Measurements from ENCODE around the gene RPS3A.

RPS3A gene

DNA sequence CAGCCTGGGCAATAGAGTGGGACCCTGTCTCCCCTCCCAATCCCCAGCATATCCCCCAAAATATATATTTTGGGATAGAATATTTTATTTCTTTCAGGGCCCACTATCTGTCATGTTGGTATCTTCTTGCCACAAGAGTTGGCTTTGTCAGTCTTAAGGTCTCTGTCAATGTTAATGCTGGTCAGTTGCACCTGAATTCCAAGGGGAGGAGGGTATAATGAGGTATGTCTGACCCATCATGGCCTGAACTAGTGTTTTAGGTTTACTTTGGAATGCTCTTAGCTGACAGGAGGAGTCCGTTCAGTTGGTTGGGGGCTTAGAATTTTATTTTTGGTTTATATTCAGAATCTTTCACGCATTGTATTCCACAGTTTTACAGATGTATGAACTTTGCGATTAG is 6.2 kb upstream of the RPS3A start:
- no peaks in the 10 kb centered on the region for H3K27me3 ChIP-seq (replicated peaks; ENCODE audit: control insufficient read depth, insufficient read depth, low read length, poor library complexity, severe bottlenecking)
- no peaks in the 10 kb centered on the region for H3K36me3 ChIP-seq (ENCODE audit: control insufficient read depth, insufficient read depth, low read length)
- H3K4me1 ChIP-seq (ENCODE audit: control insufficient read depth, insufficient read depth, low read length, poor library complexity, severe bottlenecking) = no peaks in the 10 kb centered on the region
- H3K4me3 ChIP-seq (ENCODE audit: insufficient read depth, low read depth, low read length, poor library complexity, severe bottlenecking) = no peak overlapping the region
- no peak overlapping the region for H3K27ac ChIP-seq (ENCODE audit: insufficient read depth, low read length, poor library complexity, severe bottlenecking)
- no peak for DNase-seq
- no peaks in the 10 kb centered on the region for H3K9me3 ChIP-seq (ENCODE audit: control insufficient read depth, low read length)

DNA sequence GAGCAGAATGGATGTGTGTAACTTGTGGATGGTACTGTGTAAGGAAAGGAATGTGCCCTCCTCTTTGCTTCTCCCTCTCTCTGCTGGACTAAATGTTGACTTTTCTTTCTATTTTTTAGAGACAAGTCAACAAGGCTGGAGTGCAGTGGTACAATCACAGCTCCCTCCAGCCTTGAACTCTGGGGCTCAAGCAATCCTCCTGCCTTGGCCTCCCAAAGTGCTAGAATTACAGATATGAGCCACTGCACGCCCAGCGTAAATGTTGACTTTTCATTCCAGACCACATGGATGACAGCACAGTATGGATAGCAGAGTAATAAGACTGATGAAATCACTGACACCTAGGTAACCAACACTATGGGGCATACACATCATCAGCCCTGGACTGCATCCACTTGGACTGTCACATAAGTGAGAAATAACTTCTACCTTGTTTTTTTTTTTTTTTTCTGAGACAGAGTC is 5.1 kb upstream of the RPS3A start:
- Histone ChIP-seq H3K27ac (ENCODE audit: insufficient read depth, low read length, poor library complexity, severe bottlenecking) (no peak overlapping the region), H3K36me3 (ENCODE audit: control insufficient read depth, insufficient read depth, low read length) (no peaks in the 10 kb centered on the region), H3K9me3 (ENCODE audit: control insufficient read depth, low read length) (no peaks in the 10 kb centered on the region), H3K4me1 (ENCODE audit: control insufficient read depth, insufficient read depth, low read length, poor library complexity, severe bottlenecking) (no peaks in the 10 kb centered on the region), H3K4me3 (ENCODE audit: insufficient read depth, low read depth, low read length, poor library complexity, severe bottlenecking) (no peak overlapping the region), H3K27me3 (replicated peaks; ENCODE audit: control insufficient read depth, insufficient read depth, low read length, poor library complexity, severe bottlenecking) (no peaks in the 10 kb centered on the region)
- DNase-seq = no peak

DNA sequence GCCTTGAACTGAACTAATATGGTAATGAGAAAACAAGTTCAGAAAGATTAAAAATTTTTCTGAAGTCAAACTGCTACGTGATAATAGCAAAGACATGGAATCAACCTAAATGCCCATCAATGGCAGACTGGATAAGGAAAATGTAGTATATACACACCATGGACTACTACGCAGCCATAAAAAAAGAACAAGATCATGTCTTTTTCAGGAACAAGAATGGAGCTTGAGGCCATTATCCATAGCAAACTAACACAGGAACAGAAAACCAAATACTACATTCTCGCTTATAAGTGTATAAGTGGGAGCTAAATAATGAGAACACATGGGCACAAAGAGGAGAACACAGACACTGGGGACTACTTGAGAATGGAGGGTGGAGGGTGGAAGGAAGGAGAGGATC is 4.3 kb upstream of the RPS3A start:
- Histone ChIP-seq H3K9me3 (ENCODE audit: control insufficient read depth, low read length) (no peaks in the 10 kb centered on the region), H3K36me3 (ENCODE audit: control insufficient read depth, insufficient read depth, low read length) (no peaks in the 10 kb centered on the region), H3K4me3 (ENCODE audit: insufficient read depth, low read depth, low read length, poor library complexity, severe bottlenecking) (no peak overlapping the region), H3K27ac (ENCODE audit: insufficient read depth, low read length, poor library complexity, severe bottlenecking) (no peak overlapping the region), H3K4me1 (ENCODE audit: control insufficient read depth, insufficient read depth, low read length, poor library complexity, severe bottlenecking) (no peaks in the 10 kb centered on the region), H3K27me3 (replicated peaks; ENCODE audit: control insufficient read depth, insufficient read depth, low read length, poor library complexity, severe bottlenecking) (no peaks in the 10 kb centered on the region)
- DNase-seq = no peak

DNA sequence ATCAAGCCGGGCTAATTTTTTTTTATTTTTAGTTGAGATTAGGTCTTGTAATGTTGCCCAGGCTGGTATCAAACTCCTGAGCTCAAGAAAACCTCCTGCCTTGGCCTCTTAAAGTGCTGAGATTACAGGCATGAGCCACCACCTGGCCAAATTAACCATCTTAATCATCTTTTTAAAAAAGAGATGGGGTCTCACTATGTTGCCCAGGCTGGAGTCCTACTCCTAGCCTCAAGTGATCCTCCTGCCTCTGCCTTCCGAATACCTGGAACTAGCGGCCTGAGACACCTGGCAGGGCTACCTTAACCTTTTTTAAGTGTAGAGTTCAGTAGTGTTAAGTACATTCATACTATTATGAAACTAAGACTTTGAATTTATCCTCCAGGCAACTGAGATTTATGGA is 1.7 kb upstream of the RPS3A start:
- DNase-seq = no peak
- H3K4me3 ChIP-seq (ENCODE audit: insufficient read depth, low read depth, low read length, poor library complexity, severe bottlenecking) = no peak overlapping the region

DNA sequence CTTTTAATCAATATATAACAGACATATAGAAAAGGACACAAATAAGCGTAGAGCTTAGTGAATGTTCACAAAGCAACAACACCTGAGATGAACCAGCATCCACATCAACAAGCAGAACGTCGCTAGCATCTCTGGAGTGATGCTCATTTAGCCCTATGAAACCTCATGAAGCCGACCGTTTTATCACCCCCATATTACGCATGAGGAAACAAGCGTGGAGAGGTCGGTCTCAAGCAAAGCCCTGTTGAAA is 524 bp upstream of the RPS3A start:
- H3K36me3 ChIP-seq (ENCODE audit: control insufficient read depth, insufficient read depth, low read length) = peaks cover 27% of the 10 kb centered on the region
- peaks cover 16% of the 10 kb centered on the region for H3K4me1 ChIP-seq (ENCODE audit: control insufficient read depth, insufficient read depth, low read length, poor library complexity, severe bottlenecking)
- no peaks in the 10 kb centered on the region for H3K27me3 ChIP-seq (replicated peaks; ENCODE audit: control insufficient read depth, insufficient read depth, low read length, poor library complexity, severe bottlenecking)
- H3K9me3 ChIP-seq (ENCODE audit: control insufficient read depth, low read length) = no peaks in the 10 kb centered on the region
- H3K4me3 ChIP-seq (ENCODE audit: insufficient read depth, low read depth, low read length, poor library complexity, severe bottlenecking) = peak overlapping the region; percentile 55
- H3K27ac ChIP-seq (ENCODE audit: insufficient read depth, low read length, poor library complexity, severe bottlenecking) = peak overlapping the region; percentile 94
- no peak for DNase-seq

More for the DNA sequence above, 1.7 kb upstream of the RPS3A start:
- Histone ChIP-seq H3K27me3 (replicated peaks; ENCODE audit: control insufficient read depth, insufficient read depth, low read length, poor library complexity, severe bottlenecking) (no peaks in the 10 kb centered on the region), H3K36me3 (ENCODE audit: control insufficient read depth, insufficient read depth, low read length) (peaks cover 16% of the 10 kb centered on the region), H3K9me3 (ENCODE audit: control insufficient read depth, low read length) (no peaks in the 10 kb centered on the region), H3K27ac (ENCODE audit: insufficient read depth, low read length, poor library complexity, severe bottlenecking) (no peak overlapping the region), H3K4me1 (ENCODE audit: control insufficient read depth, insufficient read depth, low read length, poor library complexity, severe bottlenecking) (peaks cover 16% of the 10 kb centered on the region)

DNA sequence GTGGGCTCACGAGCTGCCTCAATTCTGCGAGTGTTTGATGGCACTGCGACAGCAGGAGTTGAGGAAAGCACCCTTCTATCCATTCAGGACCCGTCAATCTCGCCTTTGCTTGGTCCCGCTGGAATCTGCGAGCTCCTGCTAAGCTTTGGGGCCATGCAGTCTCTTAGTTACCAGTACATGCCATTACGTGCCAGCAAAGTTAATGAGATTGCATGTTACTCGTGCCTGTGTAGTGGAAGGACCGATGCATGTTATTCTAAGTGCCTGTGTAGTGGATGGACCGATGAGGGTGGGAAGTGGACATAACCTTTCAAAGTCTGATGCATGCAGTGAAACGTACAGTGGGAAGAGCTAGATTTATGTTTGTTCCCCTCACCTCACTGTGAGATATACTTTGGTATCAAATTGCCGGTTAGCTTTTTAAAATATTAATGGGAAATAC is 569 bp downstream of the RPS3A start:
- H3K4me3 ChIP-seq (ENCODE audit: insufficient read depth, low read depth, low read length, poor library complexity, severe bottlenecking) = peak overlapping the region; percentile 83
- H3K27ac ChIP-seq (ENCODE audit: insufficient read depth, low read length, poor library complexity, severe bottlenecking) = peak overlapping the region; percentile 85
- H3K9me3 ChIP-seq (ENCODE audit: control insufficient read depth, low read length) = no peaks in the 10 kb centered on the region
- no peak for DNase-seq
- peaks cover 16% of the 10 kb centered on the region for H3K4me1 ChIP-seq (ENCODE audit: control insufficient read depth, insufficient read depth, low read length, poor library complexity, severe bottlenecking)
- no peaks in the 10 kb centered on the region for H3K27me3 ChIP-seq (replicated peaks; ENCODE audit: control insufficient read depth, insufficient read depth, low read length, poor library complexity, severe bottlenecking)
- peaks cover 37% of the 10 kb centered on the region for H3K36me3 ChIP-seq (ENCODE audit: control insufficient read depth, insufficient read depth, low read length)

DNA sequence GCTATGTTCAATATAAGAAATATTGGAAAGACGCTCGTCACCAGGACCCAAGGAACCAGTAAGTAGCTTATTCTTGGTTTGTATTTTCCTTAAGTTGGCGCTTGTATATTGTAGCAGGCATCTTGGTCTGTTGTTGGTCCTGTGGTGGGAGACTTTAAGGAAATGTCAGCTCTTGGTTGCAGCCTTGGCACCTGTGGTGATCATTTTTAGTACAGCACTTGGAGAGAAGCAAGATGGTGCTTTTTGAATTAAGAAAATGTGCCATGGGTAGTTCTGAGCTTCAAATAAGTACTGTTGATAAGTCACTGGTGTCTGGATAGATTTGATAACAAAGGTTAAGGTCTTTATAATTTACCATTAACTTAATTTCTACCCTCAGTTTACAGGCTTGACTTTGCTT is 1.1 kb downstream of the RPS3A start:
- DNase-seq = no peak
- no peaks in the 10 kb centered on the region for H3K27me3 ChIP-seq (replicated peaks; ENCODE audit: control insufficient read depth, insufficient read depth, low read length, poor library complexity, severe bottlenecking)
- H3K27ac ChIP-seq (ENCODE audit: insufficient read depth, low read length, poor library complexity, severe bottlenecking) = peak overlapping the region; percentile 85
- H3K9me3 ChIP-seq (ENCODE audit: control insufficient read depth, low read length) = no peaks in the 10 kb centered on the region
- peaks cover 38% of the 10 kb centered on the region for H3K36me3 ChIP-seq (ENCODE audit: control insufficient read depth, insufficient read depth, low read length)
- H3K4me1 ChIP-seq (ENCODE audit: control insufficient read depth, insufficient read depth, low read length, poor library complexity, severe bottlenecking) = peaks cover 16% of the 10 kb centered on the region
- peak overlapping the region; percentile 83 for H3K4me3 ChIP-seq (ENCODE audit: insufficient read depth, low read depth, low read length, poor library complexity, severe bottlenecking)

DNA sequence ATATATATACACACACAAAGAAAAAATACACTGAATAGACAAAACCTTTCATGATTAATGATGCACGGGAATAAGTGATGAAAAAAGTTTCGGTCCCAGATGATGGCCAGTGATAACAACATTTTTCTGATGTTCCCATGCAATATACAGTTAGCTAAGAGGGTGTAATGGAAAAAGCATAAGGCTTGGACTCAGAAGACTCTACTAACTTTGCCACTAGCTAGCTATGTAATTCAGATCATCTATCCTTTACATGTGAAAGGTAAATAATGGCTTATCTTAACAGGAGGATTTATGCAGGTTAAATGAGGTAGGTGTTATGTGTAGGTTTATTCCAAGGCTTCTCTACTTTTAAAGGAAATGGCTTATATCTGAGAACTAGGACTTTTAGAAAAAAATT is 4.3 kb downstream of the RPS3A start:
- no peaks in the 10 kb centered on the region for H3K27me3 ChIP-seq (replicated peaks; ENCODE audit: control insufficient read depth, insufficient read depth, low read length, poor library complexity, severe bottlenecking)
- H3K4me1 ChIP-seq (ENCODE audit: control insufficient read depth, insufficient read depth, low read length, poor library complexity, severe bottlenecking) = peaks cover 16% of the 10 kb centered on the region
- H3K9me3 ChIP-seq (ENCODE audit: control insufficient read depth, low read length) = no peaks in the 10 kb centered on the region
- no peak overlapping the region for H3K4me3 ChIP-seq (ENCODE audit: insufficient read depth, low read depth, low read length, poor library complexity, severe bottlenecking)
- peaks cover 56% of the 10 kb centered on the region for H3K36me3 ChIP-seq (ENCODE audit: control insufficient read depth, insufficient read depth, low read length)
- DNase-seq = no peak
- H3K27ac ChIP-seq (ENCODE audit: insufficient read depth, low read length, poor library complexity, severe bottlenecking) = no peak overlapping the region

DNA sequence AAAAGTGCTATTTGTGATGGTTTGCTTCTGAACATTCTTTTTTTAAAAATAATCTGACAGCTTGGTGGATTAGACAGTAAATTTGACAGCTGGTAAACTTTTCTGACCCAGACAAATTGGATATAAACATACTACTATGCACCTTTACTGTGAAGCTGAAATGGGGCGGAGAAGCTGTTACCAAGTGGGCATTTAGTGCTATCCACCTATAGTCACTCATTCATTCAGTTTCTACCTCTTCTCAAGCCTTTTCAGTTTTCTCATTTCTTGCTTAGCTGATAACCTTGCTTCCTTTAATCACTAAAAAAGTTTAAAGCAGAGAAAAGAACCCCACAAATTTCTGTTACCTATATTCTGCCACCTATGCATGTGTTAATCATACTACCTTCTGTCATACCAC is 5.2 kb downstream of the RPS3A start:
- peaks cover 56% of the 10 kb centered on the region for H3K36me3 ChIP-seq (ENCODE audit: control insufficient read depth, insufficient read depth, low read length)
- H3K27ac ChIP-seq (ENCODE audit: insufficient read depth, low read length, poor library complexity, severe bottlenecking) = no peak overlapping the region
- H3K4me1 ChIP-seq (ENCODE audit: control insufficient read depth, insufficient read depth, low read length, poor library complexity, severe bottlenecking) = peaks cover 16% of the 10 kb centered on the region
- H3K9me3 ChIP-seq (ENCODE audit: control insufficient read depth, low read length) = no peaks in the 10 kb centered on the region
- H3K27me3 ChIP-seq (replicated peaks; ENCODE audit: control insufficient read depth, insufficient read depth, low read length, poor library complexity, severe bottlenecking) = no peaks in the 10 kb centered on the region
- H3K4me3 ChIP-seq (ENCODE audit: insufficient read depth, low read depth, low read length, poor library complexity, severe bottlenecking) = no peak overlapping the region
- DNase-seq = no peak

DNA sequence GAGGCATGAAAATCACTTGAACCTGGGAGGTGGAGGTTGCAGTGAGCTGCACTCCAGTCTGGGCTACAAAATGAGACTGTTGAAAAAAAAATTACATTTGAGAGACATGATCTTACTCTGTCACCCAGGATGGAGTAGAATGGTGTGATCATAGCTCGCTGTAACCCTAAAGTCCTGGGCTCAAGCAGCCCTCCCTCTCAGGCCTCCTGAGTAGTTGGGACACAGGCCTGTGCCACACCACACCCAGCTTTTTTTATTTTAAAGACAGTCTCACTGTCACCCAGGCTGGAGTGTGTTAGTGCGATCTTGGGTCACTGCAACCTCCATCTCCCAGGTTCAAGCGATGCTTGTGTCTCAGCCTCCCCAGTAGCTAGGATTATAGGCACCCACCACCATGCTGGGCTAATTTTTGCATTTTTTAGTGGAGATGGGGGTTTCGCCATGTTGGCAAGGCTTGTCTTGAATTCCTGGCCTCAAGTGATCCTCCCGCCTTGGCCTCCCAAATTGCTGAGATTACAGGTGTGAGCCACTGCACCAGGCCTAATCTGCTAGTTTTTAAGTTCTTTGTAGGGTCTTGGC is 6.1 kb downstream of the RPS3A start:
- Histone ChIP-seq H3K4me1 (ENCODE audit: control insufficient read depth, insufficient read depth, low read length, poor library complexity, severe bottlenecking) (peaks cover 13% of the 10 kb centered on the region), H3K27me3 (replicated peaks; ENCODE audit: control insufficient read depth, insufficient read depth, low read length, poor library complexity, severe bottlenecking) (no peaks in the 10 kb centered on the region), H3K36me3 (ENCODE audit: control insufficient read depth, insufficient read depth, low read length) (peaks cover 56% of the 10 kb centered on the region), H3K4me3 (ENCODE audit: insufficient read depth, low read depth, low read length, poor library complexity, severe bottlenecking) (no peak overlapping the region), H3K27ac (ENCODE audit: insufficient read depth, low read length, poor library complexity, severe bottlenecking) (no peak overlapping the region), H3K9me3 (ENCODE audit: control insufficient read depth, low read length) (no peaks in the 10 kb centered on the region)
- no peak for DNase-seq

DNA sequence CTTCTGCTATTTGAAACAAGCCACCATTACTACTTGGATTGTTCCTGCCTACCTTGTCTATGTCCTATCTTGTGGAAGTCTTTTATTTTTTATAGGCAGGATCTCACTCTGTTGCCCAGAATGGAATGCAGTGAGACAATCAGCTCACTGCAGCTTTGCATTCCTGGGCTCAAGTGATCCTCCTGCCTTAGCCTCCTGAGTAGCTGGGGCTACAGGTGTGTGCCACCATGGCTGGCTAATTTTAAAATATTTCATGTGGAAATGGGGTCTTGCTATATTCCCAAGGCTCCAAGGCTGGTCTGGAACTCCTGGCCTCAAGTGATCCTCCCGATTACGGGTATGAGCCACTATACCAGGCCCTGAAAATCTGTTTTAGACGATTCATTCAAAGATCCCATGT is 7.6 kb downstream of the RPS3A start:
- H3K36me3 ChIP-seq (ENCODE audit: control insufficient read depth, insufficient read depth, low read length) = peaks cover 46% of the 10 kb centered on the region
- no peaks in the 10 kb centered on the region for H3K9me3 ChIP-seq (ENCODE audit: control insufficient read depth, low read length)
- no peaks in the 10 kb centered on the region for H3K27me3 ChIP-seq (replicated peaks; ENCODE audit: control insufficient read depth, insufficient read depth, low read length, poor library complexity, severe bottlenecking)
- no peak for DNase-seq
- no peak overlapping the region for H3K4me3 ChIP-seq (ENCODE audit: insufficient read depth, low read depth, low read length, poor library complexity, severe bottlenecking)
- no peaks in the 10 kb centered on the region for H3K4me1 ChIP-seq (ENCODE audit: control insufficient read depth, insufficient read depth, low read length, poor library complexity, severe bottlenecking)
- H3K27ac ChIP-seq (ENCODE audit: insufficient read depth, low read length, poor library complexity, severe bottlenecking) = no peak overlapping the region
